Stimulated activated CD8-positive, alpha-beta memory T cell treated with anti-CD3 and anti-CD28 coated beads, Interleukin-7, amount 100 ng/mL, for 1 hour (primary cell): ENCODE results near the gene STOX2.
"Not testable (repeated sequence)": the region's sequence is repeated elsewhere in the genome, so short reads cannot be mapped to it uniquely, and the experiment has no call there.

Experiments used
- DNase-seq, 2 donors: peaks; one replicate each; pipeline ENCODE4 v3.0.0-alpha.2; 2020; ENCODE audit warnings: low read depth in 2 of 2

Gene STOX2

DNA sequence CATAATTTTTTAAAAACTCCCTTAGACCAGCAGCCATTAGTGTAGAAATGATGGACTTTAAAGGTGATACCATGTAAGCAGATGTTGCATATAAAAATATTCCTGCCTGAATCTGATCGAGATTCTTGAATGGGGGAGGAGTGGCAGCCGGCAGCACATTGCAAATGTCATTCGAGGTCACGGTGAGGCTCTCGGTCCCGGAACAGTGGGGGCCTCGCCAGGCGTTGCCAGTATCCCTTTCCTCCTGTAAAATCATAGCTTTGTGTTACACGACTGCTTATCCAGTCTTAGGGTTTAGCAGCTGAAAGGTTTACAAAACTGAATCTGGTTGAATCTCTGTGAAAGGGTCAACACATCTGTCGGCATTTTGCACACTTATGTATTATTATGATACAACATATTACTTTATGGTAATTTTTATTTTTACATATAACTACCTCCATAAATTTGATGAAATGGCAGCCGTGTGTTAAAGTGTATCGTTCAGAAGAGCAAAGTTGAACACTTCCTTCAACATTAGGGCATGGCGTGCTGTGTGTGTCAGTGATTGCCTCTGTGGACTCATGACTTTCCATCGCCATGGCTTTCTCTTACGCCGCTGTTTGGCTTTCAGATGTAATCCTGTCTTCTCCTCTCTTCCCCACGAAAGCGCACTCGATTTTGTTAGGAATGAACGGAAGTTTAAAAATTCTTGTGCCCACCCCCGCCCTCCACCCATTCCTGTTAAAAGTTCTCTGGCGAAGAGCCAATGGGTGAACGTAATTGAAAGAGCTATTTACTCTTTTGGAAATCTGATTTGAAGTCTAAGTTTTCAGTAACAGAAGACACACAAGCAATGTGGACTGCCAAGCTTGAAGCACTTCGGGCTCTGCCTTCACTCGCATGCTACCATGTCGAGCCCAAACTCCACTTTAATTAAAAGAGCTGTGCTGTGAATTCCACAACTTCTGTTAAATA lies 114.8 kb downstream of the STOX2 start:
- no peak for DNase-seq

DNA sequence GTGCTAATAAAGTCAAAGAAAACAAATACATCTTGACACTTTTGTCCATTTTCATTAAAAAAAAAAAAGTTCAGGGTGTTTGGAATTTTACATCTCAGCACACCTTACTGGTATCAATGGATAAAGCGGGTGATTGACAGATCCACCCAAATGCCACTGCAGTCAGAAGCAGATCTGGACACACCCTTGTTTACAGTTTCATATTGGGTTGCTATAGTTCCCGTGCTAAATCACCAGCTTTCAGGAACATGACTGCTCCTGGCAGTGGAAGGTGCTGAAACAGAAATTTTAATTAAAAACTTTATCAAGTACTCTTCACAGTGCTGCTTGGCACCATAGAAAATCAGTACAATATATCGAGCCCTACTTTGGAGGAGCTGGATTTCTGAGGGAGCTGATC lies 116.3 kb downstream of the STOX2 start:
- DNase-seq, result no peak

DNA sequence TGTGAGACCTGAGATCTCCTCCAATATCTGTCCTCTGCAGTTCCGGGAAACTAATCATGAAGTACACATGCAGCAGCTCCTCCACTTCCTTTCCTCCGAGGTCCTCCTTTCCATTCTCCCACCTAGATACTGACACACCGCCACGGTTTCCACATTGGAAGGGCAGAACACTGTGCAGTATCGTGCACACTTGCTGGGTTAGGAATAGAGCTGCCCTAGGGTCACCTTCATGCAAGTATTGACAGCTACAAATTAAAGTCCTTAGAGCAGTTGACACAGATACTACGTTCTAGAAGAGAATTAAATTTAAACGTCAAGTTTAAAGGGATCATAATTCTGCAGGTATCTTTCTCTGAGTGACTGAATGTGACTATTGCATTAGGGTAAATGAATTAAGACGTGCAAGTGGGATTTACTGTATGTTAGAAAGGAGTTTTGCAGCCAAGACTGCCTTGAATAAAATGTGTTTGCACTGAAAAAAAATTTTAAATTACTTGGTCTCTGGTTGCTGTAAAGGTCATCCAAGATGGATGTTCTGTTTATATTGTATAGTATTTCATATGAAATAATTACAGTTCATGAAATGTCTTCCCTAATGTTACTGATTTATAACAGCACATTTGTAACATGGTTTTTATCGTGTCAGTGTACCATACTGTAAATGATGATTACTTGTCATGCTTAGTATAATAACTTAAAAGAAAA lies 117.7 kb downstream of the STOX2 start:
- DNase-seq, result no peak

- no peak for DNase-seq
Measured at GRCh38 chr4:184024637-184025036, 119.5 kb downstream of the STOX2 start.

DNA sequence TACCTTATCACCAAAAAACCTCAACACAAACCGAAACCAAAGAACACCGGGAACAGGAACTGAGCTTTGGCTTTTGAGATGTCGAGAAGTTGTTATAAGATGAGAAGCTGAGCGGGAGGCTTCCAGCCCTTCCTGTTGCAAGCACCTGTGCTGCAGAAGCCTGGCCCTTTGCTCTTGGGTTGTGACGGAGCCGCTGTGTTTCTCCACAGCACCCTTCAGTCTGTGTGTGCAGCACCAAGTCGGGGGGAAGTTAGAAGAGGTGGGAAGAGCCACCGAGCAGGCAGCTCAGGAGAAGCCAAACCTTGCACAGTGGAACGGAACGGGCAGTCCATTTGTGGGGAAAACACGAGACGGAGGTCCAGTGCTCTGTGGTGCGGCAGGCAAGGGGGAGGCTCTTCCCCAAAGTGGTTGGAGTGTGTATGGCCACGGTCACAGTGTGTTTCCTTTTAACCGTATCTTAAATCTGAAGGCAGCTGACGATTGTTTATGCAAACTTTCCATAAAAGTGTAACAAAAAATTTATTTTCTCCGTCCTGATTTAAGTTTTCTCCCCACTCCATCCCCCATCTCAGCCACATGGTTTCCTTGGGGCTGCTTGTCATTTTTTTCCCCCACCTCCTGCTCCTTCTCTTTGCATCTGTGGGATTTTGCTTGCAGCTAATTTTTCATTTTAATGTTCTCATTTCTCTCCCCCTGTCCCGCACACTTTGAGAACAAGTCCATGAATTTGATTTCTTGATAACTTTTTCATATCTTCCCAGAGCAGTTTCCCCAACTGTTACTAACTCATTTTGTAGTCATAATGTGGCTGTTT lies 123.7 kb downstream of the STOX2 start:
- no peak for DNase-seq

DNA sequence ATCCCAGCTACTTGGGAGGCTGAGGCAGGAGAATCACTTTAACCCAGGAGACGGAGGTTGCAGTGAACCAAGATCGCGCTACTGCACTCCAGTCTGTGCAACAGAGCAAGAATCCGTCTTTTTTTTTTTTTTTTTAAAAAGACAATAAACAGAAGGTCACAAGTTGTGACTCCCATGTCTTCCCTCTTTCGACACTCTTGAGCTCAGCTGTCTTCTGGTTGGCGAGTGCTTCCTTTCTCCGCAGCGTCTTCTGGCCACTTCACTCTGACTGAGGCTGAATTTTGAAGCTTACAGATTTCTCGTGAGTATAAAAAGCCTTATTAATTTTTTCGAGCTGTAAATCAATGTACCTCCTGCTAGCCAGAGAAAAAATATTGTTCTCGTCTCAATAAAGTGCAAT lies 124.9 kb downstream of the STOX2 start:
- DNase-seq, result no peak

DNA sequence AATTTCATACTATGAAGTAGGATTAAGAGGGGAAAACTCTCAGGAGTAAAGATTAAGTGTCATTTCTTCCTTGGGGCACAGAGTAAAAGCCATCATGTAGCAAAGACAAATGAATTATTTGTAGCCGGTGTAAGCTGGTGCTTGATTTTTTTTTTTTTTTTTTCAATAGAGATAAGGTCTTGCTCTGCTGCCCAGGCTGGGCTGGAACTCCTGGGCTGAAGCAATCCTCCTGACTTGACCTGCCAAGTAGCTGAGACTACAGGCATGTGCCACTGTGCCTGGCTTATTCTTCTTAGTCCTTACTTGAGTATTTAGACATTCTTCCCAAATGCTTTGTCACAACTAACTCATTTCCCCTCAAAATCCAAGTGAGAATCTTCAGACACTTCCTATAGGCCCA lies 125.7 kb downstream of the STOX2 start:
- DNase-seq, result no peak

GRCh38 chr4:184032091-184032490 lies 127.0 kb downstream of the STOX2 start:
- DNase-seq, result no peak

DNA sequence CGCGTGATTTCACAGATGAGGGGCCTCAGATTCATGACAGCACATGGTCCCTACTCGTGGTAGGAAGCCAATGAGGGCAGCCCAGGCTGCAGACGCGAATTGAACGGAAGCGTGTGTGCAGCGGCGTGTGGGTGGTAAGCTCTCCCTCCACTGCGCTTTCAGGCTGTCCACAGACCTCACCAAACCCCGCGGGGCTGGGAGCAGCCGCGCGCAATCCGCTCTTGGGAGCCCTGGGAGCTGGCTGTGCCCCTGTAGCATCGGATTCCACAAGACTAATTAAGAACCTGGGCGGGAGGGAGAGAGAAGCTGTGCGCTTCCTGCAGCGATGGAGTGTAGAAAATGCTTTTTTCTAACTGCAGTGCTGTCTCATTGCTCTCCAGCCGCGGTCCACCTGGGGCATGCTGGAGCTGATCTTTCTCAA lies 134.9 kb downstream of the STOX2 start:
- no peak for DNase-seq

GRCh38 chr4:184041156-184041555 lies 136.0 kb downstream of the STOX2 start:
- DNase-seq, result no peak

- DNase-seq, result no peak
Measured at GRCh38 chr4:184046148-184046547, 141.0 kb downstream of the STOX2 start.

- not testable (repeated sequence) for DNase-seq
Measured at GRCh38 chr4:184051262-184051661, 146.2 kb downstream of the STOX2 start.

DNA sequence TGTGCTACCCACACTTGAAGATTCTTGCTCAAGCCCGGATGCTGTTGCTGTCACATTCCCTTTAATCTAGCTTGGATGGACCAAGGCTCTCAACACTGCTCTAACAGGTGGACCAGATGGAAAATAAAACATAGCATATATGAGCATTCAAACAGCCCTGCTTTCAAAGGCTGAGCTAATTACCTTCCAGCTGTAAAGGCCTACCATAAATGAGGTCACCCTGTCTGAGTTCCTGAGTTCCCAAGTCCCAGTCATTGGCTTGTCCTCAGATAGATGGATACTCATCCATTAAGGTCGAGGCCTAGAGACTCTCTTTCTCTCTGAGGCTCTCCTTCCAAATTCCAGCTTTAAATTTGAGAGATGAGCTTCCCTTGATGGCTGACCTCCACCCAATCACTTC lies 147.5 kb downstream of the STOX2 start:
- no peak for DNase-seq

- DNase-seq, result no peak
Measured at GRCh38 chr4:184053434-184053833, 148.3 kb downstream of the STOX2 start.

- no peak for DNase-seq
Measured at GRCh38 chr4:184056877-184057276, 151.8 kb downstream of the STOX2 start.

DNA sequence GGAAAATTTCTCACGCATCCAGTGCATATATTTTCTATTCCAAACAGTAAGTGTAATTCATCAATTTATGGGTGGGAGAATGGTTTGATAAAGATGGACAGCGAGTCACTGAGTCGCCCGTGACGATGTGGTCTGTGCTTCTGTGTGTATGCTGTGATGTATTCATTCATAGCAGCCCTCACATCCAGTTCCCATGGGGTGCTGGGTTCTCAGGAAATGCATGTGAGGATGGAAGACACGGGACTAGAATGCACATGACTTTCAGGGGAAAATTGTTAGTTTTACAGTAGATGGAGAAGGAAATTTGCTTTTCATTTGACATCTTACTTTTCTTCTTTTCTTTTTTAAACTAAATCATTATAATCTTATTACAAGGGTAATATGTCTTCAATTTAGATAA lies 152.9 kb downstream of the STOX2 start:
- DNase-seq, result no peak

DNA sequence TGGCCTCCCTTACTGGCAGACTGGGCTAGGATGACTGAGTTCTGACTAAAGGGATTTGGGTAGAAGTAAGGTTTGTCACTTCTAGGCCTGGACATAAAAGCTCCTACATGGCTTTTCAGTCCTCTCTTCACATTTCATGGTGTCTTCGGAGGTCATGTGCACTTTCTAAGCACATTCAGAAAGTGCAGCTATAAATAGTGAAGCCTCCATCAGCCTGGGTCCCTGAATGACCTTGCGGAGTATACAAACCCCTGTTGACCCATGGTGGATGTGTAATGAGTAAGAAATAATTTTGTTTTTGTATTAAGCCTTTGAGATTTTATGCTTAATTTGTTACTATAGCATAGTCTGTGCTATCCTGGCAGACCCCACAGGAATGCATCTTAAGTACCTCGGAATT lies 154.0 kb downstream of the STOX2 start:
- DNase-seq, result no peak

- DNase-seq, result no peak
Measured at GRCh38 chr4:184061582-184061981, 156.5 kb downstream of the STOX2 start.

DNA sequence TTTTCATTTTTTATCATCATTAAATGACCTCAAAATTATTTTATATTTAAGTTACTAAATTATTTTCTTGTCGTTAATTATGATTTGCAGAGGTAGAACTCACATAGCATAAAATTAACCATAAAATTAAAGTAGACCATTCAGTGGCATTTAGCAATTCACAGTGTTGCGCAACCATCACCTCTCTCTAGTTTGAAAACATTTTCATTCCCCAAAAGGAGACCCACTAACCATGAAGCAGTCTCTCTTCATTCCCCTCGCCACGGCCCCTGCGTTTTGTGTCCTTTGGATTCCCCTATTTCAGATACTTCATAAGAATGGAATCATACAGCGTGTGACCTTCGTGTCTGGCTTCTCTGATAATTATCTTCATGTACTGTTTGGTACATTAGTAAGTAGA lies 157.7 kb downstream of the STOX2 start:
- no peak for DNase-seq

- DNase-seq, result no peak
Measured at GRCh38 chr4:184064877-184065276, 159.8 kb downstream of the STOX2 start.

GRCh38 chr4:184066584-184067300 lies 161.6 kb downstream of the STOX2 start:
- no peak for DNase-seq
